Endothelial cell (in vitro differentiated cells): ENCODE results near the gene ZNF546. TPM values are rescaled to one million over a fixed set of nuclear protein-coding genes. Genes with fewer than 3 reads are reported as not detected.

Source experiments
- DNase-seq: peaks from one replicate; pipeline ENCODE4 v3.0.0; 2021; ENCODE audit warnings: low spot score
- H3K27ac Mint-ChIP-seq: one replicate; pipeline ENCODE4 v1.8.0; 2021; ENCODE audit warnings: mixed read lengths, inconsistent platforms; ENCODE audit not compliant: unreplicated experiment
- H3K27me3 Mint-ChIP-seq: one replicate; pipeline ENCODE4 v1.8.0; 2021; ENCODE audit warnings: mild to moderate bottlenecking, moderate library complexity, mixed read lengths, inconsistent platforms; ENCODE audit not compliant: unreplicated experiment
- H3K36me3 Mint-ChIP-seq: one replicate; pipeline ENCODE4 v1.8.0; 2021; ENCODE audit warnings: mild to moderate bottlenecking, low read depth, mixed read lengths, inconsistent platforms; ENCODE audit not compliant: unreplicated experiment
- H3K4me1 Mint-ChIP-seq: one replicate; pipeline ENCODE4 v1.8.0; 2021; ENCODE audit warnings: mild to moderate bottlenecking, mixed read lengths, inconsistent platforms; ENCODE audit not compliant: unreplicated experiment
- H3K4me3 Mint-ChIP-seq: one replicate; pipeline ENCODE4 v1.8.0; 2021; ENCODE audit warnings: mild to moderate bottlenecking, mixed read lengths, inconsistent platforms; ENCODE audit not compliant: unreplicated experiment
- H3K9me3 Mint-ChIP-seq: one replicate; pipeline ENCODE4 v1.8.0; 2021; ENCODE audit warnings: mixed read lengths, inconsistent platforms; ENCODE audit not compliant: unreplicated experiment
- total RNA-seq: library from RNA; stranded (reverse); fragmentation: NEBNext Ultra II Directional; extraction: Animal tissue kit (Norgen Biotek cat#: 25700); gene quantifications from one replicate; pipeline ENCODE4 v1.2.1, GENCODE V29; 2021; ENCODE audit not compliant: unreplicated experiment
- TF ChIP-seq, protein P1 (sequence below): fragments of 200-600 bp; sonication (generic); IDR thresholded peaks from one replicate; pipeline ENCODE4 v1.5.0; 2021; ENCODE audit warnings: antibody characterized with exemption; ENCODE audit not compliant: unreplicated experiment

ZNF546 gene
- total RNA-seq, 1 donor from 2014 or later, result 4.0 TPM

- H3K4me1 Mint-ChIP-seq, result no peaks in the 10 kb centered on the region
- H3K27me3 Mint-ChIP-seq, result no peaks in the 10 kb centered on the region
- peaks cover 20% of the 10 kb centered on the region for H3K36me3 Mint-ChIP-seq
- no peak overlapping the region for H3K4me3 Mint-ChIP-seq
- no peaks in the 10 kb centered on the region for H3K9me3 Mint-ChIP-seq
- no peak overlapping the region for H3K27ac Mint-ChIP-seq
- DNase-seq, result no peak
- TF ChIP-seq, protein P1, sequence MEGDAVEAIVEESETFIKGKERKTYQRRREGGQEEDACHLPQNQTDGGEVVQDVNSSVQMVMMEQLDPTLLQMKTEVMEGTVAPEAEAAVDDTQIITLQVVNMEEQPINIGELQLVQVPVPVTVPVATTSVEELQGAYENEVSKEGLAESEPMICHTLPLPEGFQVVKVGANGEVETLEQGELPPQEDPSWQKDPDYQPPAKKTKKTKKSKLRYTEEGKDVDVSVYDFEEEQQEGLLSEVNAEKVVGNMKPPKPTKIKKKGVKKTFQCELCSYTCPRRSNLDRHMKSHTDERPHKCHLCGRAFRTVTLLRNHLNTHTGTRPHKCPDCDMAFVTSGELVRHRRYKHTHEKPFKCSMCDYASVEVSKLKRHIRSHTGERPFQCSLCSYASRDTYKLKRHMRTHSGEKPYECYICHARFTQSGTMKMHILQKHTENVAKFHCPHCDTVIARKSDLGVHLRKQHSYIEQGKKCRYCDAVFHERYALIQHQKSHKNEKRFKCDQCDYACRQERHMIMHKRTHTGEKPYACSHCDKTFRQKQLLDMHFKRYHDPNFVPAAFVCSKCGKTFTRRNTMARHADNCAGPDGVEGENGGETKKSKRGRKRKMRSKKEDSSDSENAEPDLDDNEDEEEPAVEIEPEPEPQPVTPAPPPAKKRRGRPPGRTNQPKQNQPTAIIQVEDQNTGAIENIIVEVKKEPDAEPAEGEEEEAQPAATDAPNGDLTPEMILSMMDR, result no peak
Measured at GRCh38 chr19:40006273-40006691, 9.4 kb downstream of the ZNF546 start.

DNA sequence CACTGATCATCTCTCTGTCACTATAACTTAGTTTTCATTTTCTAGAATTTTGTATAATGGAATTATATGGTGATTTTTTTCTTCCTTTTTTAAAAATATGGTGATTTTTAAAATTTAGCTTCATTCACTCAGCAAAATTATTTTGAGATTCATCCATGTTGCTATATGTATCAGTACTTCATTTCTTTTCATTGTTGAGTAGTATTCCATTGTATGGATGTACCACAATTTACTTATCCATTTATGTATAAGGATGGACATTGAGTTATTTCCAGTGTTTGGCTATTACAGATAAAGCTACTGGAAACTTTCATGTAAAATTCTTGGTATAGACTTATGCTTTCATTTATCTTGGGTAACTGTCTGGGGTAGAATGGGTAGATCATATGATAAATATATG, 12.8 kb downstream of the ZNF546 start:
- TF ChIP-seq, protein P1, result no peak
- Mint-ChIP-seq H3K4me3 (peak overlapping the region; percentile 9), H3K4me1 (no peaks in the 10 kb centered on the region), H3K27me3 (no peaks in the 10 kb centered on the region), H3K9me3 (peaks cover 6% of the 10 kb centered on the region), H3K27ac (no peak overlapping the region), H3K36me3 (peaks cover 51% of the 10 kb centered on the region)
- no peak for DNase-seq

GRCh38 chr19:40013991-40014390, 17.1 kb downstream of the ZNF546 start:
- H3K4me3 Mint-ChIP-seq, result peak overlapping the region; percentile 35
- TF ChIP-seq, protein P1, result no peak
- peaks cover 55% of the 10 kb centered on the region for H3K36me3 Mint-ChIP-seq
- no peaks in the 10 kb centered on the region for H3K27me3 Mint-ChIP-seq
- no peak for DNase-seq
- peaks cover 6% of the 10 kb centered on the region for H3K9me3 Mint-ChIP-seq
- H3K27ac Mint-ChIP-seq, result no peak overlapping the region
- H3K4me1 Mint-ChIP-seq, result no peaks in the 10 kb centered on the region

DNA sequence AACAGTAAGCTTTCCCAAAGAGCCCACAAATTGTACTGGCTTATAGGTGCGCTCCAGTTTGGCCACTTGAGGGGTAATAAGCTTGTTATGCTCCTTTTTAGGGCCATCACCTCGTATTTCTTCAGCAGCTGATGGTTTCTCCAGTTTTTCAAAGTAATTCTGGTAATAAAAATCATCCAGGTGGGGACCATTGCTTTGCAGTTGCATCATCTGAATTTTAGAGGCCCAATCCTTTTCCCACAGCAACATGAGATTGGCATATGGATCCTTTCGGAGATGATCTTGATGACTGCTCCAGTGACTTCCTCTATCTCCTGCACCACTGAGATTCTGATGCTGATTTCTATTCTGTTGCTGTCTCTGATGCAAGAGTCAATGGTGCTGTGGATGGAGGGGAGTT, 27.1 kb downstream of the ZNF546 start:
- TF ChIP-seq, protein P1, result no peak

GRCh38 chr19:40025938-40026596, 29.2 kb downstream of the ZNF546 start:
- Mint-ChIP-seq H3K27ac (no peak overlapping the region), H3K36me3 (peaks cover 44% of the 10 kb centered on the region), H3K4me1 (no peaks in the 10 kb centered on the region), H3K4me3 (no peak overlapping the region), H3K9me3 (peaks cover 27% of the 10 kb centered on the region), H3K27me3 (peaks cover 9% of the 10 kb centered on the region)
- TF ChIP-seq, protein P1, result no peak
- no peak for DNase-seq

More for the DNA sequence above, 27.1 kb downstream of the ZNF546 start:
- Mint-ChIP-seq H3K9me3 (peaks cover 23% of the 10 kb centered on the region), H3K27ac (no peak overlapping the region), H3K4me3 (no peak overlapping the region), H3K27me3 (peaks cover 9% of the 10 kb centered on the region), H3K36me3 (peaks cover 35% of the 10 kb centered on the region), H3K4me1 (no peaks in the 10 kb centered on the region)
- DNase-seq, result no peak
